HG03196 (cell line): ENCODE measurements around the gene EMID1.

Experiments used
- ATAC-seq: cut with Tn5 transposase; IDR thresholded peaks from one replicate; pipeline ENCODE4 v1.9.1; 2021; ENCODE audit not compliant: unreplicated experiment

The EMID1 gene

DNA sequence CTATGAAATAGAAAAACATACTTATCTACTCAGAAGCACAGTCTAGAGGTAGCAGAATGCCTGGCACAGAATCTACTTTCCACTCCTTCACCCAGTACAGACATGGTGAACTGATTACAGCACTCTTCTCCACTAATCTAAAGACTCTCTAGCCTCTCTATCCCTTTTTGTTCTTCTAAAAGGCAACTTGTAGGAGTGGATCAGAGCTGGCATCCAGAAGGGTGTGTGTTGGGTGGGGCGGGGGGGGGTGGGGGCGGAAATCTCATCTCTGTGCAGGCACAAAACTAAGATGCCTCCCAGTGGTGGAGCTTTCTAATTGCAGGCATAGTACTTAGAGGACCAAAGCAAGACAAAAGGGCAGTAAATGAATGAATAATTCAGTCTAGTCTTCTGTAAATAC lies 11.5 kb upstream of the EMID1 start:
- no peak for ATAC-seq

DNA sequence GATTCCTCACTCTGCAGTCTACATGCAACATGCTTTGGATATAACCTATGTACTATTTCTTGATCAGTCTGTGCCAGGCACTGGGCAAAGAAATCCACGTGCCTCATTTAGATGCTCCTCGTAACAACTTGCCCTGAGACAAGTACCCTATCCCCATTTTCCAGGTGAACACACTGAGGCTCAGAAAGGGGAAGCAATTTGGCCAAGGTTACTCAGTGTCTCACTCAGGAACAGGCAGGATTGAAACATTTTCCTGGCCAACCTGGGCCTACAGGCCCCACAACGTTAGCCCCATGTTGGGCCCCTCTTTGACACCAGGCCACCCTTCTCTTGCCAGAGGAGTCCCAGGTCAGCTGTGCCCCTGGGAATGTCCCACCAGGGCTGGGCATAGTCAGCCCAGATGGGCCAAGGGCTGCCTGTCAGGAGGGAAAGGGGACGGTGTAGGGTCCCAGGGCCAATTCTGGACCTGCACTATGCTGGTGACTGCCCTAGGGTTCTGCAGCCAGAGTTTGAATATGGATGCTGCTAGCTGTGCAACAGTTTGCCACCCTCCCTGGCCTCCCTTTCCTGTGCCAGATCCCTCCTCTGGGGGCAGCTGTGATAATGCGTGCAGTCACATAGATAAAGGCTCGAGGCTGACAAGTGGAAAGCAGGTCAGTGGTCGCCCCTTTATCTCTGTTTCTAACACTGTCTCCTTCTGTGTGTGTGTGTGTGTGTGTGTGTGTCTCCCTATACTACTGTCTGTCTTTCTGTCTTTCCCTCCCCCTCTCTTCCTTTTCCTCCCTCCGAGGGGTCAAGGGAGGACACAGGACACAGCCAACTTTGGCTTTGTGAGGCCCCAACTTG lies 10.4 kb upstream of the EMID1 start:
- ATAC-seq, result no peak

DNA sequence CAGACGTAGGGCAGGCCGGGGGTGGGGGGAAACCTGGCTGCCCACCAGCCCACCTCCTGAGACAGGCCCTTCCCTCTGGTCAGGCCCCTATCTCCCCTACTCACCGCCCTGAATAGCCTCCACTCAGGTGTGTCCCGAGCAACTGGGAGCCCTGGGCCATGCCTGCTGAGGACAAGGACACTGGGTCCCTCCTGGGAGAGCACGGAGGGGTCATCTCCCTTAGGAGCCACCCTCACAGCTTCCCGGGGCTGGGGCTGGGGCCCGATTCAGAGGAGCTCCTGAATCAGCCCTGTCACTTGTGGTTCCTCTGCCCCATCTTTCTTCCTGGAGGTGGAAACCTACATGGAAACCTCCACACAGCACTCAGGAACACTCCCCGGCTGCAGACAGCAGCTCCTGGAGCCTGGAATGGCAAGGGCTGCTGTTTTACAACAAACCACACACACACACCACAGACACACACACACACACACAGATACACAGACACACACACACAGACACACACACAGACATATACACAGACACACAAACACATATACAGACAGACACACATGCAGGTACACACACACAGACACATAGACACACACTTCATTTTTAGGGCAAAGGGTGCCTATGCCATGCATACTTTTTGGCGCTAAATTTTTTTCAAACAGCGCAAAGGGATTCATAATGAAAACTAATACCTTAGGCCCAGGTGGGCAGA lies 9.6 kb upstream of the EMID1 start:
- ATAC-seq, result no peak

DNA sequence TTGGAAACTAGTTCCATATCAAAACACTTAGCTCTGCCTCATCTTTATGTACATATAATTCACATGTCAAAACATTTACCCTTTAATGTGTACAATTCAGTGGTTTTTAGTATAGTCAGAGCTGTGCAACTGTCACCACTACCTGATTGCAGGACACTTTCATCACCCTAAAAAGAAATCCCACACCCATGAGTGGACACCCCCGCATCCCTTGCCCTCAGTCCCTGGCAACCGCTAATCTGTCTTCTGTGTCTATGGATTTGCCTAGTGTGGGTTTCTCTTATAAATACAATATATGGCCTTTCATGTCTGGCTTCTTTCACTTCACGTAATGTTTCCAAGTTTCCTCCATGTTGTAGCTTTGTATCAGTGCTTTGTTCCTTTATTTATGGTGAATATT lies 8.6 kb upstream of the EMID1 start:
- no peak for ATAC-seq

DNA sequence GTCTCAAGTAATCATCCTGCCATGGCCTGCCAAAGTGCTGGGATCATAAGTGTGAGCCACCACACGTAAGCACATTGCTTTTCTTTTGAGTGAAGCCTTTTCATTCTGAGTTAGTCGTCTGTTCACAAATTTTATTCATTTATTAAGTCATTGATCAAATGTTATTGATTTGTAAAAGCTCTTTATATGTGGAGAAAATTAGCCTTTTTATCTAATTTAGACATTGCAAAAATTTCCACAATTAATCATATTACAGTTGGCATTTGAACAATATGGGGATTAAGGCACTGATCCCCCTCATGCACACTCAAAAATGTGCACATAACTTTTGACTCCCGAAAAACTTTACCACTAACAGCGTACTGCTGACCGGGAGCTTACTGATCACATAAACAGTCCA lies 7.5 kb upstream of the EMID1 start:
- no peak for ATAC-seq

DNA sequence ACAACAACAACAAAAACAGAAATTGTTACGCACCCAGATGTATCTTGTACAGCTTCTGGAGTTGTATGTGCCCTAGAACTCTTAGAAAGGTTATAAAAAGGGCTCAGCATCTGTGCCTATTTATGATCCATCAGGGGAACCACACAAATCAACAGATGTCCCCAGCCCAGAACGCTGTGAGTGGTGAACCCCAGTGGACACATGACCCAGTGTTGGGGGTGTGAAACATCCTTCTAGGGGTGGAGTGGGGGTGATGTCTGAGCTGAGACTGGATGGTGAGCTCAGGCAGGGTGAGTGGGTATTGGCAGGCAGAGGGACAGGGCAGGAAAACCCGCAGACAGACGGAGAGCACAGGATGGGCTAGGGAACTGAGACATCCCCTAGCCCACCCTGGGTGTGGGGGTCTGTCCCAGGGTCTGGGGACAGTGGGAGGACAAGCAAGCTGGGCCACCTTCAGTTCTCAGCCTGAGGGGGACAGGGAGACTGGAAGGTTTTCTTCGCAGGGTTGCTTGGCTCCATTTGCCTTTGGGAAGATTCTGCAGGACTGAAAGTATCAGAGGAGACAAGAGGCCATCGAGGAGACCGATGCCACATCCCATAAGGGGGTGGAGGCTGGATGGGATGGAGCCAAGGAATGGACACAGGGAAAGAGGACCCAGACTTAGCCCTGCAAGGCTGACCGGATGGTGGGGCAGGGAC lies 5.8 kb upstream of the EMID1 start:
- ATAC-seq, result no peak

DNA sequence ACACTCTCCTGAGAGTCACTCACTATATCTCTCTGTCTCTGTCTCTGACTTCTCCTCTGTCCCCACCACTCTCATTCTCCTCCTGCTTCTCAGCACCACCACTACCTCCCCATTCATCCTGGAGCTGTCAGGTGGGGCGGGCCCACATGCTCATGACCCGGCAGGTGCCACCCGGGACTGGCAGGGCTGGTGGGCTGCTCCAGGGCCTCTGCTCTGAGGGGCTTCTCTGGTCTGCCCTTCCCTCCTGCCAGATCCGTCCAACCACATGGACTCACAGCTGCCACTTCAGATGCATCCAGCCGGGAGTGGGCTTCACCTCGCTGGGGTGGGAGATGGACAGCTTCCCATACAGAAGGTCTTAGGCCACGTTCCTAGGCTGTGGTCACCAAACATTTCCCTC lies 4.8 kb upstream of the EMID1 start:
- no peak for ATAC-seq

- ATAC-seq, result no peak
These were observed 3.9 kb upstream of the EMID1 start for GRCh38 chr22:29201782-29202181.

DNA sequence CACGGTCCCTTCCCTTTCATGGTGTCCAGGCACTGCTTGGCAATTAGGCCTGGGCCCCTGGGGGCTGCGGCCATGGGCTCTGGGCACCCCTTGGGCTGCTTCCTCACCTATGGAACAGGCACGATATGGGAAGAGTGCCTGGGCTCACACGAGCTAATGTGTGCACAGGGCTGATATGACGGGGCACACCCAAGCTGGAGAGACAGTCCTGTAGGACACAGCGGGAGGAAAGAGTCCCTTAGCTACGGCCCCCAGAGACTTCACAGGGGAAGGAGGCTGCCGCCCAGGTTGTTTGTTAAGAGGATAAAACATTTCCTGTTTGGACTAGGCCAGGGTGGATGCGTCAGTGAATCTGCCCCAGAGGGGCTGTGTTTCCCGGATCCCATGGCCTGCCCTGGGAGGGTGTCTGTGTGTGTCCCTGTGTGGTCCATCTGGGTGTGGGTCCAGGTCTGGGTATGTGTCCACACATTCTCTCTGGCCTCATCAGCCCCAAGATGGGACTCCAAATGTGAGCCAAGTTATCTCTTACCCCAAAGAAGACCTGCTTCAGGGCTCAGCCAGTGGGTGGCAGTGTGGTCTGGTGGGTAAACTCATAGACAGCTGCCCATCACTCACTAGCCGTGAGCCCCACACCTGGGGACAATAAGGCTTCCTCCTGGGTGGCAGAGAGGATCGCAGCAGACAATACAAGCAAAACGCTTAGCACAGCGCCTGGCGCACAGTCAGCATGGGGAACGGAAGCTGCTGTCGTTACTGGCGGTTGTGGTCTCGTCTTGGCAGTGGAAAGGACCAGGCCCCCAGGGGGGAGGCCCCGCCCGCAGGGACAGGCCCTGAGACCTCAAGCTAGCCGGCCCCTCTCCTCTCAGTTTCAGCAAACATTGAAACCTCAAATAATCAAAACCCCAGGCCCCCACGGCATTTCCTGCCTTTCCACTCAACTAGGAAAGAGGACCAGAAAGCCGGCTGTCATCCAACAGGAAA lies 3.2 kb upstream of the EMID1 start:
- ATAC-seq, result peak; percentile 64

GRCh38 chr22:29203488-29204454 lies 1.9 kb upstream of the EMID1 start:
- ATAC-seq, result no peak

GRCh38 chr22:29204455-29205183 lies 1.1 kb upstream of the EMID1 start:
- no peak for ATAC-seq

DNA sequence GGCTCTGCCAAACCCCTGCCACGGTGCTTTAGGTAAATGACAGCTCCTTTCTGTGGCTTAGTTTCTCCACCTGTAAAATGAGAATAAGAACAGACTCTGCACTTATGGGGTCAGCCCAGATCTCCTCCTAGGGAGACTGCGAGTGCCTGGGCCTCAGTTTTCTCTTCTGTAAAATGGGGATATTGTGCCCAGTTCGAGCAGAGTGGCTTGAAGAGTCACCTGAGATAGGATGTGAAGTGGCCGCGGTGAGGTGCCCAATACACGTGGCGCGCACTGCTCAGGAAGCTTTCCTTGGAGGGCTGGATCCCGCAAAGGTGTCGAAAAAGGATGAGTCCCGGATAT lies 473 bp upstream of the EMID1 start:
- ATAC-seq, result no peak

DNA sequence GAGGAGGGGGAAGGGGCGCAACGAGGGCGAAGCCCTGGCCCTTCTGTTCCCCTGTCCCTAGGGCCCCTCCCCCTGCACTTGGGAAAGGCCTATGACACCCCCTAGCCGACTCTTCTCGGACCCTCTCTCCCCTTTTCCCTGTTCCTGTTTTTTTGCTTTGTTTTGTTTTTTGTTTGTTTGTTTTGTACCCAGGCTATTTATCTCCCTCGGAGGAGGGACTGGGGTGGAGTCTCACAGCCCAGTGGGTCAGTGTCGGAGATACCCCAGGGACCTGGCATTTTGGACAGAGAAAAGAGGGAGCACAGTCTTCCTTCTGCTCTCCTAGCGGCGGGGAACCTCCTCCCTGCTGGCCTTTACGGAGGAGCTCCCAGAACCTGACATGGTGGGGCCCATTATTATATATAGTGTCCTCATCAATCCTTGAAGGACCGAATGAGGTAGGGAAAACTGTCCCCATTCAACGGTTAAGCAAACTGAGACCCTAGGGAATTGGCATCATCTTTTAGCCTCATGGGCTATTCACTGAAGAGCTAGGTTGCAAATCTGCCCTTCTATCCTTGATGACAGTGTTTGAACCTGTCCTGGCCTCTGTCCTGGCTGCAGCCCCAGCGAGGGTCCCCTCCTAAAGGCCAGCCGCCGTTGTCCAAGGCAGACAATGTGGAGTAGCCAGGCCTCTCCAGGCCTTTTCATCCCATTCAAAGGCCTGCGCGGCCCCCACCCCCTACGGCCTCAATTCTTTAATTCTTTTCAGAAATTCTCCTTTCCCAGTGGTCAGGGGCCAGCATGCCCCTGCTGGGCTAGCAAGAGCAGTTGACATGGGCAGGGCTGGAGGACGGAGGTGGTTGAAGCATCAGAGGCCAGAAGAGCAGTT lies 911 bp downstream of the EMID1 start:
- ATAC-seq, result no peak

DNA sequence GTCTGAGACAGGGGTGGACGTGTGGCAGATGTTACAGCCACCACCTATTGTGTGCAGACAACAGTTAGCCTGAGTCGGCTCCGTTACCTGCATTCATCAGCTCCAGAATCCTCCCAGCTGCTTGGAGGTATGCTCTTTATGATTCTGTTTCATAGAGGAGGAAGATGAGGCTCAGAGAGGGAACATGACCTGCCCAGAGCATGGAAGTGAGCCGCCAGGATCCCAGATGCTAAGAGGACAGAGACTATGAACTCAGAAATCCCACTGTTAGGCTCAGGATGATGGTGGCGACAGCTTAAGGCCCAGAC lies 1.5 kb downstream of the EMID1 start:
- no peak for ATAC-seq

GRCh38 chr22:29207562-29208501 lies 2.1 kb downstream of the EMID1 start:
- no peak for ATAC-seq

DNA sequence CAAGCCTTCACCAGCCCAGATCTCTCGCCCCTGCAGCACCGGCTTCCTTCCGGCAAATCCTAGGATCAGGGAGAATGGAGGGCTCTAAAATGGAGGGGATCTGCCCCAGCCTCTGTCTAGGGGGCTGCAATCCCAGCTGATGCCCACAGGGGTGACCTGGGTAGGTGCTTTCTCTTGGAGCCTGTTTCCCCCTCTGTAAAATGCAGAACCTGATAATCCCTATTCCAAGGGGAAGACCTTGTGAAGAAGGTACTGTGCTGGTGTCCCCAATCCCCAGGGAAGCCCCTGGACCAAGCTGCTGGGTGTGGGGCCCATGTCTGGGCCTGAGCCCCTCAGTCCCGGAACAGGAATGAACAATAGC lies 2.8 kb downstream of the EMID1 start:
- no peak for ATAC-seq

DNA sequence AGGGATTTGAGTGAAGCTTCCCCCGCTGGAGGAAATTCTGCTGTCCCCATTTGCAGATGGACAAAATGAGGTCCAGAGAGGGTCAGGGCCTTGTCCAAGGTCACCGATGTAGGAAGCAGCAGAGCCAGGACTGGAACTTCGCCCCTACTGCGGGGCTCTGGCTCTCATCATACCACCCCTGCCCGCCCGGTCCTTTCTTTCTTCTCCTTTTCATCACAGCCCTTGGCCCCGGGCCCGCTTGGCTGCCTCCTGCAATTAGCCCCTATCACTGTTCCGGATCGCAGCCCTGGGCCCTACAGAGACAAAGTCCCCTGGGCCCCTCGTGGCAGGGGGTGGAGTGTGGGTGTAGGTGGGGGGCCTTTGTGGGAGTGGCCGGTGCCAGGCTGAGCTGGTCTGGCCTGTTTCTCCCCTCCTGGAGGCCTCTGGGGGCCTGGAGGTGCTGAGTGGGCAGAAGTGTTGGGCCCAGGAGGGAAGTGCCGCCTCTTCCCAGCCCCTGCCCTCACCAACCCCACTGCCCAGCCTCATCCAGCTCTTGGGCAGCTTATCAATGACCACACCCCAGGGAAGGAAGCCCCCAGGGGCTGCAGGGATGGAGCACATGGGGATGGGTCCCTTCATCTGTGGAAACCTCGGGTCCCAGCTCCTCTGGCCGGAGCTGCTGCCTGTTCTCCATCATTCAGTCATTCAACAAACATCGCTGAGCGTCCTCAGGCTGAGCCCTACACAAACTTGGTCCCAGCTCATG lies 3.4 kb downstream of the EMID1 start:
- no peak for ATAC-seq
